GM18505 (cell line): ENCODE data around the gene GRK2.
A peak's percentile ranks its signal among the peaks of the same experiment; 100 is the strongest.
"Not testable (repeated sequence)": the region's sequence is repeated elsewhere in the genome, so short reads cannot be mapped to it uniquely, and the experiment has no call there.

Experiments used
- ATAC-seq: cut with Tn5 transposase; IDR thresholded peaks from one replicate; pipeline ENCODE4 v1.9.1; 2021; ENCODE audit not compliant: unreplicated experiment
- POLR2A ChIP-seq: IDR thresholded peaks from 4 replicates; pipeline ENCODE4 v1.6.1; 2011; ENCODE audit warnings: borderline replicate concordance; ENCODE audit not compliant: insufficient read depth, insufficient read length; ENCODE audit errors: extremely low read depth

The GRK2 gene

DNA sequence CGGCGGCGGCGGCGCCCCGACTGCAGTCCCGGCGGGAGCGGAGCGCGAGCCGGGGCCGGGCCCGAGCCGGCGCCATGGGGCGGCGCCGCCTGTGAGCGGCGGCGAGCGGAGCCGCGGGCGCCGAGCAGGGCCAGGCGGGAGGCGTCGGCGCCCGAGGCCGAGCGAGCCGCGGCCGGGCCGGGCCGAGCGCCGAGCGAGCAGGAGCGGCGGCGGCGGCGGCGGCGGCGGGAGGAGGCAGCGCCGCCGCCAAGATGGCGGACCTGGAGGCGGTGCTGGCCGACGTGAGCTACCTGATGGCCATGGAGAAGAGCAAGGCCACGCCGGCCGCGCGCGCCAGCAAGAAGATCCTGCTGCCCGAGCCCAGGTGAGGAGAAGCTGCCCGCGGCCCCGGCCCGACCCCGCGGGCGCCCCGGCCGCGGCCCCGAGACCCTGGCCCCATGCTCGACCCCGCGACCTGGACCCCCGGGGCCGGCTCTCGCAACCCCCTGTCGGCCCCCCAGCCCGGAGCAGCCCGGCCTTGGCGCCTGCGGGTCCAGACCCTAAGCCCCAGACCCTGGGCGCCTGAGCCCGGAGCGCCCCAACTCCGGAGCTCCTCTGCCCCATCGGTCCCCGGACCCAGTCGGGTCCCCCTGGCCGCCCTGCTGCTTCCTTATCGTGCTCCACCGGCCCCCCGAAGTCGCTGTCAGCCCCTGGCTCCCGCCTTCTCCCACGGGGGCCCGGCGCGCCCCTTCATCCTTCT, at the start of gene GRK2:
Gene GRK2 (plus strand): TSS at position 25 of the 739 bp plus-strand sequence. CDS start 227 bp downstream, at position 252.
- ATAC-seq: peak; percentile 2
- peak; percentile 49 for TF ChIP-seq POLR2A

DNA sequence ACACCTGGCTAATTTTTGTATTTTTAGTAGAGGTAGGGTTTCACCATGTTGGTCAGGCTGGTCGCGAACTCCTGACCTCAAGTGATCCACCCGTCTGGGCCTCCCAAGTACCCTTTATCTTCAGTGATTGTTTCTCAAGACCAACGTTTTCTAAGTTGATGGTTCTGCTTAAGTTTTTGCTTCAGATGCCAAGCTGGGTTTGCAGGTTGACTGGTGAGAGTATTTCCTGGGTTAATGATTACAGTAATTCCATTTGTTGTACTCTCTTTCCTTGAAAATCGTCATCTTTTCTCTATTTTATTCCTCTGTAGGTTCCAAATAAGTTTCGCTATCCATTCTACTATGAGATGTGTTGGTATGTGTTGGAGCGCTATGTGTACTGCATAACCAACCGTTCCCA, 38.5 kb upstream of the GRK2 start:
- no peak for ATAC-seq
- no peak for TF ChIP-seq POLR2A

DNA sequence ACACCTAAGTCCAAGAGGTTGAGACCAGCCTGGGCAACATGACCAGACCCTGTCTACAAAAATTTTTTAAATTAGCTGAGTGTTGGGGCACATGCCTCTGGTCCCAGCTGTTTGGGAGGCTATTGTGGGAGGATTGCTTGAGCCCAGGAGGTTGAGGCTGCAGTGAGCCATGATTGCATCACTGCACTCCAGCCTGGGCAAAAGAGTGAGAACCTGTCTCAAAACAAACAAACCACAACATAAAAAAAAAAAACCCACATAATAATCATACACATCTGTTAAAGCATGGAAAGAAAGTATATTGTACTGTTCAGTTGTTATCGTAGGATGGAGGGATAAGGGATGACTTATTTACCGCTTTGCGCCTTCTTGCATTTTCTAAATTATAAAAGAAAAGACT, 35.9 kb upstream of the GRK2 start:
- no peak for TF ChIP-seq POLR2A
- ATAC-seq: no peak

DNA sequence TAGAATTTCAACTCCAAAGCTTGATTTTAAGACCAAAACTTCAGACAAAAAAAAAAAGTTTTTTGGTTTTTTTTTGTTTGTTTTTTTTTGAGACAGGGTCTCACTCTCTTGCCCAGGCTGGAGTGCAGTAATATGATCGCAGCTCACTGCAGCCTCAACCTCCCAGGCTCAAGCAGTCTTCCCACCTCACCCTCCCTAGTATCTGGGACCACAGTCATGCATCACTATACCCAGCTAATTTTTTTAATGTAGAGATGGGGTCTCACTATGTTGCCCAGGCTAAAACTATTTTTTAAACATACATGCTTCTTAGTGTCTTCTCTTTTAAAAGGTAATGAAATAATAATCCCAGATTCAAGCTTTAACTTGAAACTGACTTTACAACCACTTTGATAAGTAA, 35.4 kb upstream of the GRK2 start:
- no peak for ATAC-seq
- TF ChIP-seq POLR2A: no peak

DNA sequence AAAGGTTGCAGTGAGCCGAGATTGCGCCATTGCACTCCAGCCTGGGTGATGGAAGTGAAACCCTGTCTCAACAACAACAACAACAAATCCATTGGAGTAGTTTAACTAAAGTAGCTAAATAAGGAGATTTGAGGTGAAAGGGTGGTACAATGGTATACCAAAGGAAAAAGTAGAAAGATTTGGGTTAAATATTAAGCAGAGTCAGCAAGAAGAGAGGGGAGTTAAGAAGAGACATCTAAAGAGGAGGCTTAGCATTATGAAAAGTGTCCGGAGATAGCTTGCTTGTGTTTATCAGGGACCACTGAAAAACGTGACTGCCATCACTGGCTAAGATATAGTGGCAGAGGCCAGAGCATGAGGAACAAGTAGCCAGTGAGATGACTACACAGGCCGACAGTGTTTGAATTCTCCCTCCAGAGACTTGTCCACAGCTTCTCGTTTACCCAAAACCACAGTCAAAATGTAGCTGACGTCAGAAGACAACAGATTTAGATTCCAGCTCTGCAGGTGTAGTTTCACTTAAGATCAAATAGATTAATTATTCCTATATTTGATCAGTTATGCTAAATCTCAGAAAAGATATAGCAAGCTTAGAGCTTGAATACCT, 32.6 kb upstream of the GRK2 start:
- TF ChIP-seq POLR2A: no peak
- no peak for ATAC-seq

DNA sequence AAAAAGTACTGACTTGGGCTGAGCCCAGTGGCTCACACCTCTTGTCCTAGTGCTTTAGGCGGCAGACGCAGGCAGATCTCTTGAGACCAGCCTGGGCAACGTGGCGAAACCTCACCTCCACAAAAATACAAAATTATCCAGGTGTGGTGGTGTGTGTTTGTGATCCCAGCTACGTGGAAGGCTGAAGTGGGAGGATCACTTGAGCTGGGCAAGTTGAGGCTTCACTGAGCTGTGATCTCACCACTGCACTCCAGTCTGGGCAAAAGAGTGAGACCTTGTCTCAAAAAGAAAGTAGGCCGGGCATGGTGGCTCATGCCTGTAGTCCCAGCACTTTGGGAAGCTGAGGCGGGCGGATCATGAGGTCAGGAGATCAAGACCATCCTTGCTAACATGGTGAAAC, 31.7 kb upstream of the GRK2 start:
- not testable (repeated sequence) for ATAC-seq

DNA sequence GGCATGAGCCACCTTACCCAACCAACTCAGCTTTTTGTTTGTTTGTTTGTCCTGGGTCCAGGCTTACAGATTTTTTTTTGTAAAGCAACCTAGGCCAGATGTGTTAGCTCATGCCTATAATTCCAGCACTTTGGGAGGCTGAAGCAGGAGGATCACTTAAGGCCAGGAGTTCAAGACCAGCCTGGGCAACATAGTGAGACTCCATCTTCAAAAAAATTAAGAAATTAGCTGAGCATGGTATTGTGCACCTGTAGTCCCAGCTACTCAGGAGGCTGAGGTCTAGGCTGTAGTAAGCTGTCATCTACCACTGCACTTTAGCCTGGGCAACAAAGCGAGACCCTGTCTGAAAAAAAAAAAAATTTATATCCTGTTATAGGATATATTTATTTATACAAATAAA, 28.7 kb upstream of the GRK2 start:
- no peak for ATAC-seq
- no peak for TF ChIP-seq POLR2A

DNA sequence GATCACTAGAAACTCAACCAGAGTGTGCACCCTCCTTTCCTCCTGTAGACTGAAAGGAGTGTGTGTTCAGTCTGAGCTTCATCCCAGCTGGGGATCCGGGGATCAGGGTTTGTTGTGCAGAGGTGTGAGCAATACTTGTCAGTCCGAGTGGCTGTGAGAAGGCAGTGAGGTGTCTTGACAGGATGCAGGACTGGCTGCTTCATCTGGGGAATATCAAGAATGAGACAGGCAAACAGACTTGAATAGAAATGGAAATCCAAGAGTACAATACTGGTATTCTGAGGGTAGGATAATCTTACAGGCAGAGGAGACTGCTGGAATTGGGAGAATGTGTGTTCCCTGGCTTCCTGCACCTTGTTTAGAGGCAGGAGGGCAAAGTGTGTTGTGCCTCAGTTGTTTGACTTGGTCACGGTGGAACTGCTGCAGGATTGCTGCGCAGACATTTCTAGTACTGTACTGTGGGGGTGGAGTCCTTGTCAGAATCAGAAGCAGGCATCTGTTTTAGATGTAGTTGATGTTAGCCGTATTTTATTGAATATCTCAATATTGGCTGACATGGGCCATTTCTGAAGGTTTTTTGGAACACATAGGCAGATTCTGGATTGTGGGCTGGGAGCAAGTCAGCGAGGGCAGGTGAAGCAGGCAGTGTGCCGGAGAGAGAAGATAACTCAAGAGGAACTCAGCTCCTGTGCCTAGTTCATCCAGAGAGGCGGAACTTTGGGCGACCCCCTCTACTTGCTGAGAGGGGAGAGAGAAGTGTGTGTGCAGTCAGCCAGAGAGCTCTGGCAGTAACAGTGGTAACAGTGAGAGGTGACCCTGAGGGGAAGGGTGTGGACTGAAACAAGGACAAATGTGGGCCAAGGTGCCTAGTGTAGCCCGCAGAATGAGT, 27.1 kb upstream of the GRK2 start:
- no peak for ATAC-seq
- TF ChIP-seq POLR2A: no peak

DNA sequence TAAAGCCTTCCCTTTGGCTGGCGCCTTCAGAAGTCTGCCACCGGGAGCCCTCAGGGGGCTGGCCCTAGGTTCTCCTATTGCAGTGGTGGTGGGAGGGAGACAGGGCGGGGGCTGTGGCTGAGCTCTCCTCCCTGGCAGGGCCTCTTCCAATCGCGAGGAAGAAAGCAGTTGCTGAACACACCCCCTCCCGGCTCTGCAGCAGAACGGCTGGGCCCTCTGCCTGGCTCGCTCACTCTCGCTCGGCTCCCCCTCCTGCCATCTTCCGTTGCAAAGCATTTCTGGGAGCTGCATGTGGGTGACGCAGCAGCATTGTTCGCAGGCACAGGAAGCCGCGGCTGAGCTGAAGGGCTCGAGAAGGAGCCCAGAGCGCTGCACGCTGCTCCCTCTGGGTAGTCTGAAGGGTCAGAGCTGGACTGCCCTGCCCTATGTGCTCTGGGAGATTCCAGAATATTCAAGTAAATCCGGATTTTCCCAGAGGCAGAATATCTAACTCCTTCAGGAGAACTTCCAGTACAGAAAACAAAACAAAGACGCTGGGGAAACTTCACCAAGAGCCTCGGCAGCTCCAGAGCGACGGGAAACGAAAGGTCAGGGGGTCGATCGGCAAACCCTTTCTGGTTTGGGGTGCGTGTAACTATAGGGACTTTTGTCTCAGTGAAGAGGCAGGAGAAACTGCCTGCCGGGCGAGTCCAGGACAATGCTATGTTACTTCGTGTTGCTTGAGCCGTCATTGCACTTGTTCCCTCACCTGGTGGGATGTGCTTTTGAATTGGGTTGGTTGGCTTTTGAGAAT, 26.3 kb upstream of the GRK2 start:
- peak; percentile 87 for ATAC-seq
- TF ChIP-seq POLR2A: peak; percentile 97

DNA sequence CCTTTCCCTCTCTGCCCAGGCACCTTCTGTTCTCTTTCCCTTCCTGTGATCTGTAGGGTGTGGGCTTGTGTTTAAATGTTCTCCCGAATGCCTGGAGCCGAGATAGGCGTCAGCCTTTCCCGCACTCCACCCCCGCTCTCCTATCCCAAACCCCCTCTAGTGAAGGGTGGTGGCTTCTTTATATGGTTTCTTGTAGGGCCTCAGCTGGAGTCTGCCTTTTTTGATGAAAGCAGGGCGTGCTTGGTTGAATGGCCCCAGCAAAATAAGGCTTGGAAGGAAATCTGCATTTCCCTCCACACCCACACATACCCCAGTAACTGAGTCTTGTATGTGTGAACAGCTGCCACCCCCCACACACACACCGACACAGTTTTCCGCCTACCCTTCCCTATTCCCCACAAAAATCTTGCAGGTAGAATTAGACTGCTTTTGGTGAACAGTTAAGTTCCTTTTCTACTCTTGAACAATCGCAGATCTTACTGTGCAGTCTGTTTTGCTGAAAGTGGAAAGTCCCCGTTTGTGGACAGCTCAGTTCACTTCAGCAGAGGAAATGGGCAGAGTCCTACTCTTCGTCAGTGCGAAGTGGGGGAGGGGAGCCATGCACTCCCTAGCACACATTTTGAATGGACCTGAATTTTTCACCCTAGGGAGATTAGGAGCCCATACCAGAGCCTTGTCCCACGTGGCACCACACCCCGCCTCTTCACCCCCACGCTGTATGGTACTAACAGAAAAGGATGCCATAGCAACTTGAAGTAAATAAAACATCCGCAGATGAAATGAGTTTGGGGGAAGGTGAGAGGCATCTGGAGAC, 25.5 kb upstream of the GRK2 start:
- no peak for ATAC-seq
- TF ChIP-seq POLR2A: no peak

DNA sequence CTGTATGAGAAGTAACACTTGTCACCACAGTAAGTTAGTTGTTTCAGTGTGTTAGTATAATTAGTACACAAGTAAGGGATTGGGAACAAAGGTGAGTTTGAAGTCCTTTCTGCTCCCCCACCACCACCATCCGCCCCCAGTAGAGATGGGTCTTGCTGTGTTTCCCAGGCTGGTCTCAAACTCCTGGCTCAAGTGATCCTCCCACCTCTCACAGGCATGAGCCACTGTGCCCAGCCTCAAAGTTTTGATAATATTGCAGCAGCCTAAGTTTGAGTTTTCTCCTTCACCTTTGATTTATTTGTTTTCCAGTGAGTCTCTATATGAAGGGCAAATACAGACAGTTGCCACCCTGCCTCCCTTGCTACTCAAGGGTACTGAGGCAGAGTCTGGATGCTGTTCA, 23.7 kb upstream of the GRK2 start:
- ATAC-seq: no peak

DNA sequence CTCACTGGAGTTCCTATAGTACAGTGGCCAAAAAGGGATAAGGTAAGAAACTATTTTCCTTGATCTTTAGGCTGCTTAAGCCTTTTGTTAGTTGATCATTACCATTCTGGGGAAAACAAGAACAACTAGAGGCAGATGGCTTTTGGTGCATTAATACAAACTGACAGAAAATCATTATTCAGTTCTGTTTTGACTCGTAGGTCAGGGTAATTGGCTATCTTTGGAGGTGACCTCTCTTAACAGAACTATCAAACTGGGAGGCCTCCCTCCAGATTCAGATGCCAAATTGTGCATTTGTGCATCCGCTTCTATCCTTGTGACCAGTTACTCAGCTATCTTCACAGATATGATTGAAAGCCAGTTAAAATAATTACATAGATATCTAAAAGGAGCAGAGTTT, 23.2 kb upstream of the GRK2 start:
- no peak for ATAC-seq
- no peak for TF ChIP-seq POLR2A

More for the DNA sequence above, 23.7 kb upstream of the GRK2 start:
- no peak for TF ChIP-seq POLR2A

DNA sequence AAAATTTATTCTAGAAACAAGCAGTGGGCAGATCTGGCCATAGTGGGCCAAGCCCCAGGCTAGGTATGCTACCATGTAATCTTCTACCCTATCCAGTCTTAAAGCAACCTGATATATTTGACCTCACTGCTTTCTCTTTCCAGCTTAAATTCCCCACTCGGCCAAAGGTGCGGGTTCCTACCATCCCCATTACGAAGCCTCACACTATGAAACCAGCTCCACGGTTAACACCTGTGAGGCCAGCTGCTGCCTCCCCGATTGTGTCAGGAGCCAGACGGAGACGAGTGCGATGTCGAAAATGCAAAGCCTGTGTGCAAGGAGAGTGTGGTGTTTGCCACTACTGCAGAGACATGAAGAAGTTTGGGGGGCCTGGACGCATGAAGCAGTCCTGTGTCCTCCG, 21.2 kb upstream of the GRK2 start:
- TF ChIP-seq POLR2A: no peak
- ATAC-seq: no peak

DNA sequence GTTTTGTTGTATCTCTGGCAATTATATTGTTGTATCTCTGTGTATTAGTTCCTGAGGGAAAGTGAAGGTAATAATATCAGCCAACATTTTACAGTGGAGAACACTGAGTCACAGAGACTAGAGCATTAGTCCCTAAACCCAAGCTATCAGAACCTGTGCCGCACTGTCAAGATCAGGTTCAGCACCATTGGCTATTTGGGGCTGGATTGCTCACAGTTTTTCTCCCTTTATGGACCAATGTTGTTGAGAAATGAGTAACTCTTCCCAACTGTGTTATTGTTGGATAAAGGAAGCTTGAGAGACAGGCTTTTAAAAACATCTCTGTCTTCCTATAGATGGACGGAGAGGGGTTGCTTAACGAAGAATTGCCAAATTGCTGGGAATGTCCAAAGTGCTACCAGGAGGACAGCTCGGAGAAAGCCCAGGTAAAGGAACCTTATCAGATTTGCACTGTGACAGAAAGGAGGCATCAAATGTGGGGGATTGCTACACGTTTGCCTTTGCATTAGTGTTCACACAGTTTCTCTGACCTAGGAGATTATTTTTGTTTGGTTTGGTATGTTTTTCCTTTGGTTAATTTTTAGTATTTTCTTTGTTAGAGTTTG, 18.2 kb upstream of the GRK2 start:
- TF ChIP-seq POLR2A: no peak
- no peak for ATAC-seq
